Measurements from ENCODE around the gene ZNF454. TPM values are rescaled to one million over a fixed set of nuclear protein-coding genes. Genes with fewer than 3 reads are reported as not detected.

The ZNF454 gene
- total RNA-seq, 1 experiment from 2014 or later: 0.61 TPM

- Histone ChIP-seq H3K9ac (ENCODE audit: low read length) (no peak overlapping the region), H3K9me2 (ENCODE audit: insufficient read depth) (no peaks in the 10 kb centered on the region), H3K27ac (ENCODE audit: low read depth, low read length) (no peak overlapping the region), H2AFZ (ENCODE audit: low read depth, low read length, poor library complexity, severe bottlenecking) (no peak overlapping the region), H4K20me1 (ENCODE audit: insufficient read depth) (no peaks in the 10 kb centered on the region), H3K9me3 (ENCODE audit: control insufficient read depth in 1 of 2, insufficient read depth in 1 of 2, low read depth in 1 of 2, low read length in 2 of 2) (peaks cover 0 to 4% of the 10 kb centered on the region in 2 experiments; a peak in 1 of 4 replicates), H3K4me1 (ENCODE audit: control insufficient read depth in 1 of 2, insufficient read depth in 2 of 2, low read length in 2 of 2) (no peaks in the 10 kb centered on the region), H3K79me2 (ENCODE audit: insufficient read depth, low read length) (no peaks in the 10 kb centered on the region), H3K4me2 (ENCODE audit: low read length) (no peak overlapping the region), H3K36me3 (ENCODE audit: control insufficient read depth in 1 of 2, insufficient read depth in 2 of 2, low read length in 2 of 2) (no peaks in the 10 kb centered on the region), H3K4me3 (replicated peaks in 1 of 2; ENCODE audit: low read depth in 1 of 2, low read length in 2 of 2) (no peak overlapping the region), H3K27me3 (ENCODE audit: insufficient read depth, low read length) (no peaks in the 10 kb centered on the region)
- no peak for TF ChIP-seq SIN3A (IDR thresholded peaks at IDR 0.05; ENCODE audit: low read depth)
- no peak for TF ChIP-seq REST (IDR thresholded peaks at IDR 0.05; ENCODE audit: low read depth)
- no peak for TF ChIP-seq YY1 (IDR thresholded peaks at IDR 0.05; ENCODE audit: extremely low read depth, insufficient replicate concordance, low read depth, low read length)
- TF ChIP-seq POLR2A (IDR thresholded peaks at IDR 0.05; ENCODE audit: borderline replicate concordance, extremely low read depth, insufficient read depth, insufficient read length): no peak
- no peak for TF ChIP-seq JUND (IDR thresholded peaks at IDR 0.05)
- no peak for TF ChIP-seq CTCF (IDR thresholded peaks at IDR 0.05 in 2 of 3, conservative IDR thresholded peaks at IDR 0.05 in 1 of 3; ENCODE audit: borderline replicate concordance in 1 of 3, insufficient read depth in 1 of 3, low read depth in 2 of 3, low read length in 2 of 3)
- TF ChIP-seq MAX (IDR thresholded peaks at IDR 0.05): no peak
- TF ChIP-seq SP1 (IDR thresholded peaks at IDR 0.05; ENCODE audit: low read depth): no peak
- no peak for TF ChIP-seq EGR1 (IDR thresholded peaks at IDR 0.05; ENCODE audit: low read depth)
- no peak for TF ChIP-seq ZFX (IDR thresholded peaks at IDR 0.05)
- no peak for TF ChIP-seq POLR2AphosphoS5 (IDR thresholded peaks at IDR 0.05; ENCODE audit: low read depth, low read length)
- no peak for TF ChIP-seq ZBTB33 (IDR thresholded peaks at IDR 0.05; ENCODE audit: extremely low read depth, insufficient replicate concordance, low read length)
- no peak for TF ChIP-seq ZNF274 (IDR thresholded peaks at IDR 0.05; ENCODE audit: low read depth, low read length)
- no peak for TF ChIP-seq ATF3 (IDR thresholded peaks at IDR 0.05)
- TF ChIP-seq FOSL1 (IDR thresholded peaks at IDR 0.05; ENCODE audit: low read depth): no peak
- TF ChIP-seq CBX3 (IDR thresholded peaks at IDR 0.05; ENCODE audit: low read depth): no peak
- ATAC-seq (no peak), DNase-seq (ENCODE audit: low read depth, low spot score) (no peak)
- ChIA-PET CTCF (no interaction called here), POLR2A (no interaction called here), RAD21 (ENCODE audit: low non-redundant PET in 1 of 2, low total read pairs in 2 of 2, uncharacterized antibody in 2 of 2, unreplicated experiment in 2 of 2) (interaction anchor here in 1 of 2 experiments (0.5 kb wide), 1 partner anchor 206 kb away, joined by 3 read pairs; no protein-coding TSS in a partner anchor)
- intact Hi-C loops (cut with micrococcal nuclease): no loop called here
- BruUV-seq (replicated peaks): no TSS peak
These were observed 55.2 kb downstream of the ZNF454 start for GRCh38 chr5:178996156-178996555.
